Activated naive CD4-positive, alpha-beta T cell treated with anti-CD3 and anti-CD28 coated beads, Interleukin-2, amount 10 ng/mL, durations not matched to agents 7 days and 5 days (primary cell): Measurements from ENCODE around the gene KLHDC4.

Experiments
- CTCF ChIA-PET: fragments of 350-600 bp; sonication (Branson Sonifier 250); formaldehyde crosslinking; loops from one replicate; lab custom pipeline; 2021; ENCODE audit warnings: antibody characterized with exemption; lab: Charles Lee
- DNase-seq: peaks from one replicate; pipeline ENCODE4 v3.0.0-alpha.2; 2020
- H3K27ac Mint-ChIP-seq: one replicate; pipeline ENCODE4 v1.8.0; 2021; ENCODE audit warnings: mild to moderate bottlenecking, moderate library complexity, mixed read lengths
- H3K27me3 Mint-ChIP-seq: one replicate; pipeline ENCODE4 v1.8.0; 2021; ENCODE audit warnings: mild to moderate bottlenecking, mixed read lengths
- H3K36me3 Mint-ChIP-seq: one replicate; pipeline ENCODE4 v1.8.0; 2021; ENCODE audit warnings: mixed read lengths
- H3K4me1 Mint-ChIP-seq: one replicate; pipeline ENCODE4 v1.8.0; 2021; ENCODE audit warnings: mixed read lengths
- H3K4me3 Mint-ChIP-seq: one replicate; pipeline ENCODE4 v1.8.0; 2021; ENCODE audit warnings: mild to moderate bottlenecking, moderate library complexity, mixed read lengths
- H3K9me3 Mint-ChIP-seq: one replicate; pipeline ENCODE4 v1.8.0; 2021; ENCODE audit warnings: mixed read lengths

KLHDC4 gene

DNA sequence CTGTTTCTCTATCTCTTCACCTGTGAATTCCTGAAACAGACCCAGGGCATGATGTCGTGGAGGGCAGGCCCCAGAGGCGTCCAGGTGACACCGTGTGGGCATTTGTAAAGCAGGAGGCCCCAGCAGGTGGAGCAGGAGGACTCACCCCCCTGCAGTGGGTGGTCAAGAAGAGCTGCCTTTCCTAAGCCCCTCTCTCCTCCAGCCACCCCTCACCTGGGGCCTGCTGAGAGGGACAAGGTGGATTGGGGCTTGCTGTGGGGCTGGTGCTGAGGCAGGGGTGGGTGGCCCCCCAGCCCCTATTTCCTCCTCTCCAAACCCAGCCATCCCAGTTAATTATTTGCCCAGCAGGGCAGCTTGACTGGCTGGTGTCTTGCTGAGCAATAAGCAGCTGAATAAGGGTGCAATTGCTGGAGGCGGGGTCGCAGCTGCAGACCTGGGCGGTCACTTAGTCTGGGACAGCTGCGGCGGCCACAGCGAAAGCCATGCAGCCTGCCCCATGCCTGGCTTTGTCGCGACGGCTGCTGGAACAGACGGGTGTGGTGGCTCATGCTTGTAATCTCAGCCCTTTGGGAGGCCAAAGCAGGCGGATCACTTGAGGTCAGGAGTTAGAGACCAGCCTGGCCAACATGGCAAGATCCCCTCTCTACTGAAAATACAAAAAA is 107.1 kb downstream of the KLHDC4 start:
- Mint-ChIP-seq H3K9me3 (no peaks in the 10 kb centered on the region), H3K4me3 (no peak overlapping the region), H3K4me1 (no peaks in the 10 kb centered on the region), H3K27me3 (peaks cover 14% of the 10 kb centered on the region), H3K27ac (no peak overlapping the region), H3K36me3 (no peaks in the 10 kb centered on the region)
- CTCF ChIA-PET = no interaction called here
- no peak for DNase-seq
